IPS-NIHi7 (cell line): Measurements from ENCODE around the gene ZNF638.

Experiments
- DNase-seq: peaks from one replicate; pipeline ENCODE4 v3.0.0; 2012; ENCODE audit warnings: mixed read lengths; ENCODE audit errors: extremely low spot score

ZNF638 gene

DNA sequence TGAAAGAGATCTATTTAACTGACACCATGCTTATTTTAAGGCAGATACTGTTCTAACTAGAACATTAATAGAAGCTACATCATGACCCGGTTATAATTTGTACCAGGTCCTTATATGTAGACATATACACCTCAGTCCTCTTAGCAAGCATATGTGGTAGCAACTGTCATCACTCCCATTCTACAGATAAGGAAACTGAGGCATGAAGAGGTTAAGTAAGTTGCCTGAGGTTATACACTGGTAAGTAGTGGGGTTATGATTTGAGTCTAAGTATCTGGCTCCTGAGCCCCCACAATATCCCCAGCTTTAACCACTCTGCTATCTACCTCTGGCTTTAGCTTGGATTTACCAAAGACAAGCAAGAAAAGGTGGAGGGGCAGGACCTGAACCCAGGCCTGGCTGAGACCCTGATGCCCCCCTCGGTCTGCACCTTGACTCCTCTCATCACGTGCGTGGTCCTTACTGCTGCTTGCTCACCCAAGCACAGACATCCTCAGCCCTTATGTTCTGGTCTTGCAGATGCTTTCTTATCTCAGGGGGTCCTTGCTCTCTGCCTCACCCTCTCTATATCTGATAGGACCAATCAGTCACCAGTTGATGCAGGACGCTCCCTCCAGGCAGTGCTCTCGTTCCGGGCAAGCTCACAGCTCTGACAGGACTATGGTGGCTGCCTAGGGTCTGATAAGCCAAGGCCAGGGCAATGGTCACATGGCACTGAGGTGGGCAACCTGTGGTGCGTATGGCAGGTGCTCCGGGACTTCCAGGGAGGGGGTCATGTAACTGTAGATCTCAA lies 125.7 kb downstream of the ZNF638 start:
- DNase-seq, result no peak

- no peak for DNase-seq
These were observed 126.3 kb downstream of the ZNF638 start for GRCh38 chr2:71457923-71458322.

DNA sequence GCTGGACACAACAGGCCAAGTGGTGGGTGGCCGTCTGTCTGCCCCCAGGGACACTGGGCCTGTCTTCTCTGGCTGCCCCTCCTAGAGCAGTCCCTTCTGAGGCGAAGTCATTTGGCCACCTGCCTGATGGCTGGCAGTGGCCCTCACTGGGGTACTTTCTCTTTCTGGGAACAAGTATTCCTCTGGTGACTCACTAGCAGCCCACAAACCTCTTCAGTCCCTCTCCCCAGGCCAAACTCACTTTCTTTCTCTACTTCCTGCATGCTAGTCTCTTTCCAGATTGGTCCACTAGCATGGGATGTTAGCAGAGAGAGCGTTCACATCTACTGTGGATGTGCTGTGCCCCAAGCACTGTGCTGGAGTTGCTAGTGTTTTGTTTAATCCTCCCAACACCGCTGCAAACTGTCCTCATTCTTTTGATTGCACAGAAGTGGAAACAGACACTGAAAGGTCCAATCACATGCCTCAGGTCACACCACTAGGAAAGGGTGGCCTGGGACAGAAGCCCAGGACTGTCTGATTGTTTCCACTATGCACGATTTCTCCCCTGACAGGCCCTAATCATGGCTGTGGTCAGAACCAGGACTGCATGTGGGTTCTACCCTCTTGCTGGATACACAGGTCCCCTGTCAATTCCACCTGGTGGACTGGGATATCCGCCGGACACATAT lies 127.0 kb downstream of the ZNF638 start:
- DNase-seq, result no peak

DNA sequence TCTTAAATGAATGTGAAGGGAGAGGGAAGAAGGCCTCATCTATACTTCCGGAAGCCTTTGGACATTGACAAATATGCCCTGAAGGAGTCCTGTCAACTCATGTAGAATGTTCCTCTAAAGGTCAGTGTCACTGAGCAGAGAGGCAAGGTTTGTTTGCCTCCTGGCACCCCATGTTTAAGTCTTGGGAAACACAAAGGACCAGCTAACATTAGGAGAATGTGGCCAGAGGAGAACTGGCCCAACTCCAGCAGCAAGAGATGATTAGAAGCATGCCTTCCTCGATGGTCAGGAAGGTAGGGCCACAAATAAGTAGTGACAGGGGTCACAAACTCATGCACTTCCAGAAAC lies 127.5 kb downstream of the ZNF638 start:
- DNase-seq, result no peak

DNA sequence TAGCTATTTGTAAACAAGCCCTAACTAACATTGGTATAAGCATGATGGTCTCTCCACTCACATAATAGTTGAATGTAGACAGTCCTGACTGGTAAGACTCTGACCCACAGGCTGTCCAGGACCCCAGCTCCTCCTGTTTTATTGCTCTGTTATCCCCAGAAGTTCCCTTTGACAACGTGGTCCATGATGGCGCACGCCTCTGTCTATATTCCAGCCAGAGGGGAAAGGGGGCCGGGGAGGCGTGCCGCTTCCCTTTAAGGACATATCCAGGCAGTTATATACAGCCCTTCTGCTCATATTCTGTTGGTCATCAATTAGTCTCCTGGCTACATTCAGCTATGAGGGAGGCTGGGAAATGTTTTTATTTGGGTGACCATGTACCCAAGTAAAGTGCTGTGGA lies 128.5 kb downstream of the ZNF638 start:
- DNase-seq, result no peak

DNA sequence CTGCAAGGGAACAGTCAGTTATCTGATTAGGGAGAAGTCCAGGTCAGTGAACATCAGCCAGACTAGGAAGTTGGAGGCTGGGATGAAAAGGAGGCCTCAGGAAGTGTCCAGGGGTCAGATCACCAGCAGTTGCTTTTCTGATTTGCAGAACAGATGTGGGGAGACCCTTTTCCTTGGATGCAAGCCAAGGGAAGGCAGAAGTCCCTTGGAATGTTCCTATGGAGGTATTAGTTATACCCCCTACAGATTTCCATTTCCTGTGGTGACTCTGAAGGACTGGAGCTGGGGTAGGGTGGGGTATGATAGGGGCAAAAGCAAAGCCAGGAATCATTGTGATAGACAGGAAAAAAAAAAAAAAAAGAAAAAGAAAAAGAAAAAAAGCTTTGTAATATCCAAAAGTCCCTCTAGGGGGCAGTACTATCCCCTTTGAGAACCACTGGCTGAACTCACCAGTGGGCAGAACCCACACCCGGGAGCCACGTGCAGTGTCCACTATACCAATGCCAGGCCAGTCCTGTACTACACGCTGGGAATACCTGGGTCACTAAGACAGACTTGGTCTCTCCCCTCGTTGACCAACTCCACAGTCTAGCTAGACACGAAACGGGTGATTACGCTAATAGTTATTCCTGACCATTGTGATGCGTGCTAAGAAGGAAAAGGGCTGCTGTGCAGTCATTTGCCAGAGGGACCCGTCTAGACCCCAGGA lies 129.2 kb downstream of the ZNF638 start:
- peak; percentile 53 for DNase-seq

DNA sequence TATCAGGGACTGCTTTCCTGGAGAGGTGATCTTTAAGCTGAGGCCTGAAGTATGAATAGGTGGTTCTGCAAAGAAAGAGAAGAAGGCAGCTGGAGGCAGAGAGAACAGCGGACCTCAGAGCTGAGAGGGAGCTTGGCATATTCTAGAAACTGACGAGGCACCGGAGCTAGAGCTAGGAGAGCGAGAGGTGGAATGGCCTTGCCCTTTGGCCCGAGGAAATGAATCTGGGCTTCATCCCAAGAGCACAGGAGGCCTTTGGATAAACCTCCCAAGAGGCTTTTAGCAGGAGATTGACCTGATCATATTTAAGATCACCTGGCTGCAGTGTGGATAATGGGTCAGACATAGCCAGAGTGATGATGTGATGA lies 129.7 kb downstream of the ZNF638 start:
- no peak for DNase-seq

- DNase-seq, result no peak
These were observed 130.5 kb downstream of the ZNF638 start for GRCh38 chr2:71462056-71462605.

GRCh38 chr2:71462641-71463341 lies 131.2 kb downstream of the ZNF638 start:
- DNase-seq, result no peak

DNA sequence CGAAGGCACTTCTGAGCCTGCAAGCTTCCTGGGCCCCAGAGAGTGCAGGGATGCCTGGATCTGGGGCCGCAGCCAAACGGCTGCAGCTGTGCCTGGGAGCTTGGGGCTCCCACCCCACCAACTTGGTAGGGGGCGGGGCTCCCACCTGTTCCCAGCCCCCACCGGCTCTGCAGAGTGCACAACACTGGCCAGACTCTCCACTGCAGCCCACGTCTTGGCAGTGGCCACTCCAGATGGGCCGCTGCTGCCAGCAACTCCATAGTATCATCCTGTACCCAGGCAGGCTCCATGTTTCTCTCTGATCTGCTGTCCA lies 131.7 kb downstream of the ZNF638 start:
- no peak for DNase-seq

- no peak for DNase-seq
These were observed 132.8 kb downstream of the ZNF638 start for GRCh38 chr2:71464389-71464788.

DNA sequence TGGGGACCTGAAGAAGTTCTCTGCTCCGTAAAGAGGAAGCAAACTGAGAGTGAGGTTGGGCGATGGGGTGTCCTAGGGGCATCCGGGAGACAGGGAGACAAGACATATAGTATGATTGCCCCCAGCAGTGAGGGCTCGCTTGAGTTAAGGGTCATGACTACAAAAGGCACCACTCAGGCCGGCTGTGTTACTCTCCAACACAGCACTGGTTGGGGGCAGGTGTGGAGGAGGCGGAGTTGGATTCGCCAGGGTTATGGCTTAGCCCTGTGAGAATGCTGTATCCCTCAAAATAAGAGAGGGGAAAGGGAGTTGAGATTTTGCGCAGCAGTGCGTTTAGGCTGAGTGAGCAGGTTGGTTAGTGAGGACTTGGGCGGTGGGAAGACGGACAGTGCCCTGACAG lies 133.8 kb downstream of the ZNF638 start:
- DNase-seq, result no peak

GRCh38 chr2:71465961-71466300 lies 134.3 kb downstream of the ZNF638 start:
- no peak for DNase-seq

DNA sequence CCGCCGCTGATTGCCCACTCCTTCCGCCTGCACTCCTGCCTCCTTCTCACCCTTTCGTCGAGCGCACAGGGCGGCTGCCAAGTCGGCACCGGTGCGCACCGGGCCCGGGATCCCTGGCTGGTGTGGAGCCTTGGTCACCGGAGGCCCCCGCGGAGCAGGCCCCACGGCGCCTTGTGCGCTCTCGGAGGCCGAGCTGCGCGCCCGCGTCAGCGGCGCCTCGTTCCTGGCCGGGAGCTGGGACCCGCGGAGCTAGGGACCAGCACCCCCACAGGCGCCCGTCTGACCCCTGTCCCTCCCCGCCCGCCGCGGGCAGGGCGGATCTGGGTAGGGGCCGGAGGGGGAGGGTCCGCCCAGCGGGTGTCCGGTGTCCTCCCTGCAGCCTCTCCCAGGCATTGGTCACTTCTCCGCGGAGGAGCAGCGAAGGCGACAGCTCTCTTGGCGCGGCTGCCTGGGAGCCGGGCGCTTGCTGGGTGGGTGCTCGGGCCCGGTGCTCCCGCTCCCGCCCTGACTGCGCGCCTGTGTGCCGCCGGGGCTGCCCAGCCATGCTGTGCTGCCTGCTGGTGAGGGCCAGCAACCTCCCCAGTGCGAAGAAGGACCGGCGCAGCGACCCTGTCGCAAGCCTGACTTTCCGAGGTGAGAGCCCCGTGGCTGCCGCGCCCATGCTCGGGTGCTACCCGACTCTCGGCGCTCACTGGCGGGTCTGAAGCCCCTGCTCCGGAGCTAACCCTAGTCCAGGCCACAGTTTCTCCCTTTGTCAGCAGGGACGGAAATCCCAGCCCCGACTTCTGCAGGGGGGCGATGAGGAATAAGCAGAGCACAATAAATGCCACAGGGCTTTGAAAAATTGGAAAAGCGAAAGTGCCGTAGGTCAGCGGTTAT lies 135.0 kb downstream of the ZNF638 start:
- peak; percentile 72 for DNase-seq

GRCh38 chr2:71467180-71467815 lies 135.7 kb downstream of the ZNF638 start:
- DNase-seq, result no peak

DNA sequence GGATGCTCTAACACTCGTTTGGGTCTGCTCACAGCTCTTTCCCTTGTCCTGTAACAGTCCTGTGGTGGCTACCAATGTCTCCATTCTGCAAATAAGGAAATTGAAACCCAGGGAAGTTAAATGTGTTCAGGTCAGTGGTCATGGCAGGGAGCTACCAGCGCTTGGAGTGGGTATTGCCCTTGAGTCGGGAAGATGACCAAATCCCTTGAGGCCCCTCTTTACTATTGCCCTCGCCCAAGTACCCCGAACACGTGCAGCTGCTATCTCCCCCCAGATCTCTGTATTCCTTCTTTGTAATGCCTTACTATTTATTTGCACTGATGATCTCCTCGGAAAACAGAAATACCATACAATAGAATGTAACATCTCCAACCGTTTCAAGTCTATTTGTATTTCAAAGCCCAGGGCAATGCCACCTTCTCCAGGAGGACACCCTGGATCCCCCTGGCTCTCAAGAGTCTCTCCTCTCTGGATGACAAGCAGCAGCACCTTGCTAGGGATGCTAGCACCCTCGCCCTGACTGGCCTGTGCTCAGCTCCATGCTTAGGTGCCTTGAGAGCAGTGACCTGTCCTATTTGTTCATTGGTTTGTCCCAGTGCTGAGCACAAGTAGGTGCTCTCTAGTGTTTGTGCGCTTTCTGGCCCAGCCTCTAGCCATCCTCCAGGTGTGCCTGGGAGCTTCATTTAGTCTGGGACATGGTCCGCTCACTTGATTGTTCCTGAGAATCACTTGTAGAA lies 136.9 kb downstream of the ZNF638 start:
- no peak for DNase-seq

GRCh38 chr2:71469403-71470398 lies 138.1 kb downstream of the ZNF638 start:
- DNase-seq, result no peak

DNA sequence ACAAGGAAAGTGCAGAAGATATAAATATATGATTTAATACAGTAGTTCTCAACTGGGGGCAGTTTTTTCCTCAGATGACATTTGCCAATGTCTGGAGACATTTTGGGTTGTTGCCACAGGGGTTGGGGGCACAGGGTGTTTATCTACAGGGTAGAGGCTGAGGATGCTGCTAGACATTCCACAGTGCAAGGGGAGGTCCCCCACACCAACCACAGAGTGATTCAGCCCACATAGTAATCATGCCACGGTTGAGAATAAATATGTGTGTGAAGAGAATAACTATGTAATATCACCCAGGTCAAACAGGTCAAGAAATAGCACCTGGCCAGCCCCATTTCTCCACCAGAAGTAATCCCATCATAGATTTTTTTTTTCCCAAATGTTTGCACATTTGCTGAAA lies 139.7 kb downstream of the ZNF638 start:
- no peak for DNase-seq

- no peak for DNase-seq
These were observed 140.4 kb downstream of the ZNF638 start for GRCh38 chr2:71472019-71472418.
